ENCODE results near the gene FLG.
"Not testable (repeated sequence)": the region's sequence is repeated elsewhere in the genome, so short reads cannot be mapped to it uniquely, and the experiment has no call there.

The FLG gene

GRCh38 chr1:152306123-152306522 is 18.9 kb downstream of the FLG start:
- not testable (repeated sequence) for H3K4me1 ChIP-seq (ENCODE audit: control insufficient read depth in 1 of 2, insufficient read depth in 2 of 2, low read length in 2 of 2); H3K27me3 ChIP-seq (ENCODE audit: control insufficient read depth in 1 of 2, insufficient read depth in 2 of 2, low read length in 2 of 2); H3K4me3 ChIP-seq (ENCODE audit: low read depth in 1 of 2, low read length in 2 of 2); H3K27ac ChIP-seq (ENCODE audit: low read depth, low read length); H3K9ac ChIP-seq (ENCODE audit: low read depth in 1 of 2, low read length in 2 of 2); H3K36me3 ChIP-seq (ENCODE audit: control insufficient read depth in 1 of 2, insufficient read depth in 2 of 2, low read length in 2 of 2); H3K9me3 ChIP-seq (ENCODE audit: control insufficient read depth in 1 of 2, low read length in 2 of 2)

- H3K27me3 ChIP-seq (ENCODE audit: control insufficient read depth in 1 of 2, insufficient read depth in 2 of 2, low read length in 2 of 2); H3K4me1 ChIP-seq (ENCODE audit: control insufficient read depth in 1 of 2, insufficient read depth in 2 of 2, low read length in 2 of 2); H3K4me3 ChIP-seq (ENCODE audit: low read depth in 1 of 2, low read length in 2 of 2); H3K27ac ChIP-seq (ENCODE audit: low read depth, low read length); H3K9me3 ChIP-seq (ENCODE audit: control insufficient read depth in 1 of 2, low read length in 2 of 2); H3K36me3 ChIP-seq (ENCODE audit: control insufficient read depth in 1 of 2, insufficient read depth in 2 of 2, low read length in 2 of 2); H3K9ac ChIP-seq (ENCODE audit: low read depth in 1 of 2, low read length in 2 of 2): not testable (repeated sequence)
These were observed 20.3 kb downstream of the FLG start for GRCh38 chr1:152304773-152305172.

- not testable (repeated sequence) for H3K36me3 ChIP-seq (ENCODE audit: control insufficient read depth in 1 of 2, insufficient read depth in 2 of 2, low read length in 2 of 2); H3K27ac ChIP-seq (ENCODE audit: low read depth, low read length); H3K4me3 ChIP-seq (ENCODE audit: low read depth in 1 of 2, low read length in 2 of 2); H3K4me1 ChIP-seq (ENCODE audit: control insufficient read depth in 1 of 2, insufficient read depth in 2 of 2, low read length in 2 of 2); H3K9ac ChIP-seq (ENCODE audit: low read depth in 1 of 2, low read length in 2 of 2); H3K27me3 ChIP-seq (ENCODE audit: control insufficient read depth in 1 of 2, insufficient read depth in 2 of 2, low read length in 2 of 2); H3K9me3 ChIP-seq (ENCODE audit: control insufficient read depth in 1 of 2, low read length in 2 of 2)
These were observed 21.7 kb downstream of the FLG start for GRCh38 chr1:152303139-152303872.

DNA sequence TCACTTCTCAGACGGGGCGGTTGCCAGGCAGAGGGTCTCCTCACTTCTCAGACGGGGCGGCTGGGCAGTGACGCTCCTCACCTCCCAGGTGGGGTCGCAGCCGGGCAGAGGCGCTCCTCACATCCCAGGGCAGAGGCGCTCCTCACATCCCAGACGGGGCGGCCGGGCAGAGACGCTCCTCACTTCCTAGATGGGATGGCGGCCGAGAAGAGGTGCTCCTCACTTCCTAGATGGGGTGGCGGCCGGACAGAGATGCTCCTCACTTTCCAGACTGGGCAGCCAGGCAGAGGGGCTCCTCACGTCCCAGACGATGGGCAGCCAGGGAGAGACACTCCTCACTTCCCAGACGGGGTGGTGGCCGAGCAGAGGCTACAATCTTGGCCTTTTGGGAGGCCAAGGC is 68.6 kb downstream of the FLG start:
- H3K4me1 ChIP-seq (ENCODE audit: control insufficient read depth in 1 of 2, insufficient read depth in 2 of 2, low read length in 2 of 2); H3K27me3 ChIP-seq (ENCODE audit: control insufficient read depth in 1 of 2, insufficient read depth in 2 of 2, low read length in 2 of 2); H3K36me3 ChIP-seq (ENCODE audit: control insufficient read depth in 1 of 2, insufficient read depth in 2 of 2, low read length in 2 of 2); H3K4me3 ChIP-seq (ENCODE audit: low read depth in 1 of 2, low read length in 2 of 2); H3K27ac ChIP-seq (ENCODE audit: low read depth, low read length); H3K9me3 ChIP-seq (ENCODE audit: control insufficient read depth in 1 of 2, low read length in 2 of 2); H3K9ac ChIP-seq (ENCODE audit: low read depth in 1 of 2, low read length in 2 of 2): not testable (repeated sequence)
